Measurements from ENCODE around the gene TMEFF2. TPM values are rescaled to one million over a fixed set of nuclear protein-coding genes. Genes with fewer than 3 reads are reported as not detected.

Gene TMEFF2
- total and polyA plus RNA-seq, 4 donors, result 0.08 TPM; not detected in 3

DNA sequence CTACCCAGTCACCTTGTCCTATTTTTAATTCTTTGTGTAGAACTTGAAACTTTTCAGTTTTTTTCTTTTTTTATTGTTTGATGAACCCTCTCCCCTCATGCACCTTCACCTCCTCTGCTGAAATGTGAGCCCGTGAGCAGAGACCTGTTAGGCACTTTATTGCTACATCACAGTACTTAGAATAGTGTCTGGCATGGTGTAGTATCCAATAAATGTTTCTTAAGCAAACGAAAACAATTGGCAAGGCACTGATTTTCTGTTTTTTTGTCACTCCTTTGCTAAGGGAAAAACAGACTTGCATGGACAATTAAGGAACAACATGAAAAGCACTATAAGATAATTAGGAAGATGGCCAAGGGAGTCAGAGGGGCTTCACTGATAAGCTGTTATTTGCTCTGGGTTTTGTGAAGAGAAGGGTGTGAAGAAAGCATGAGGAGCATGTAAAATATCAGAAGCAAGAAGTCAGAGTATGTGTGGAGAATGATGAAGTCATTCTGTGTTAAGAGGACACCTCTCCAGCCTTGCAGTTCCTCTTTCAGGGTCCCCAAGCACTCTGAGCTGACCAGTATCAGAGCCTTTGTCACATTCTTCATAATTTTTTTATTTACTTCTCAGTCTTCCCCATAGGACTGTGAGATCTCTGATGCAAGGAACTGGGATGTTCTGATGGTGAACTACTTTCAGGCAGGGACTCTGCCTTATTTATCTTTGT is 248.1 kb downstream of the TMEFF2 start:
- H3K36me3 ChIP-seq (ENCODE audit: control insufficient read depth in 4 of 4, insufficient read depth in 3 of 4, low read depth in 1 of 4, low read length in 3 of 4), result no peaks in the 10 kb centered on the region
- H3K9ac ChIP-seq (ENCODE audit: low read depth in 1 of 2, low read length in 2 of 2), result no peak overlapping the region
- no peak overlapping the region for H3K4me3 ChIP-seq (ENCODE audit: low read depth in 1 of 3, low read length in 3 of 3)
- no peak for DNase-seq (ENCODE audit: low spot score)
- H3K27me3 ChIP-seq (ENCODE audit: control insufficient read depth in 4 of 4, insufficient read depth in 4 of 4, low read length in 3 of 4), result no peaks in the 10 kb centered on the region
- no peak overlapping the region for H3K27ac ChIP-seq (ENCODE audit: low read depth in 1 of 2, low read length in 2 of 2)
- H3K4me1 ChIP-seq (ENCODE audit: control insufficient read depth in 4 of 4, insufficient read depth in 4 of 4, low read length in 3 of 4), result no peaks in the 10 kb centered on the region
- no peak for TF ChIP-seq EGR1 (IDR thresholded peaks at IDR 0.05; ENCODE audit: low read depth in 2 of 2)
- TF ChIP-seq, protein P1, sequence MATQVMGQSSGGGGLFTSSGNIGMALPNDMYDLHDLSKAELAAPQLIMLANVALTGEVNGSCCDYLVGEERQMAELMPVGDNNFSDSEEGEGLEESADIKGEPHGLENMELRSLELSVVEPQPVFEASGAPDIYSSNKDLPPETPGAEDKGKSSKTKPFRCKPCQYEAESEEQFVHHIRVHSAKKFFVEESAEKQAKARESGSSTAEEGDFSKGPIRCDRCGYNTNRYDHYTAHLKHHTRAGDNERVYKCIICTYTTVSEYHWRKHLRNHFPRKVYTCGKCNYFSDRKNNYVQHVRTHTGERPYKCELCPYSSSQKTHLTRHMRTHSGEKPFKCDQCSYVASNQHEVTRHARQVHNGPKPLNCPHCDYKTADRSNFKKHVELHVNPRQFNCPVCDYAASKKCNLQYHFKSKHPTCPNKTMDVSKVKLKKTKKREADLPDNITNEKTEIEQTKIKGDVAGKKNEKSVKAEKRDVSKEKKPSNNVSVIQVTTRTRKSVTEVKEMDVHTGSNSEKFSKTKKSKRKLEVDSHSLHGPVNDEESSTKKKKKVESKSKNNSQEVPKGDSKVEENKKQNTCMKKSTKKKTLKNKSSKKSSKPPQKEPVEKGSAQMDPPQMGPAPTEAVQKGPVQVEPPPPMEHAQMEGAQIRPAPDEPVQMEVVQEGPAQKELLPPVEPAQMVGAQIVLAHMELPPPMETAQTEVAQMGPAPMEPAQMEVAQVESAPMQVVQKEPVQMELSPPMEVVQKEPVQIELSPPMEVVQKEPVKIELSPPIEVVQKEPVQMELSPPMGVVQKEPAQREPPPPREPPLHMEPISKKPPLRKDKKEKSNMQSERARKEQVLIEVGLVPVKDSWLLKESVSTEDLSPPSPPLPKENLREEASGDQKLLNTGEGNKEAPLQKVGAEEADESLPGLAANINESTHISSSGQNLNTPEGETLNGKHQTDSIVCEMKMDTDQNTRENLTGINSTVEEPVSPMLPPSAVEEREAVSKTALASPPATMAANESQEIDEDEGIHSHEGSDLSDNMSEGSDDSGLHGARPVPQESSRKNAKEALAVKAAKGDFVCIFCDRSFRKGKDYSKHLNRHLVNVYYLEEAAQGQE (IDR thresholded peaks at IDR 0.05), result no peak
- TF ChIP-seq, protein P2, sequence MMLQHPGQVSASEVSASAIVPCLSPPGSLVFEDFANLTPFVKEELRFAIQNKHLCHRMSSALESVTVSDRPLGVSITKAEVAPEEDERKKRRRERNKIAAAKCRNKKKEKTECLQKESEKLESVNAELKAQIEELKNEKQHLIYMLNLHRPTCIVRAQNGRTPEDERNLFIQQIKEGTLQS (IDR thresholded peaks at IDR 0.05), result no peak
- TF ChIP-seq JUND (IDR thresholded peaks at IDR 0.05), result no peak
- no peak for TF ChIP-seq NR2F2 (IDR thresholded peaks at IDR 0.05)
- TF ChIP-seq FOXA1 (IDR thresholded peaks at IDR 0.05), result no peak
- H3K9me3 ChIP-seq (ENCODE audit: control insufficient read depth in 4 of 4, low read length in 3 of 4), result no peaks in the 10 kb centered on the region
- WGBS, result 26% methylated on average over 2 of the region's 2 CpGs

DNA sequence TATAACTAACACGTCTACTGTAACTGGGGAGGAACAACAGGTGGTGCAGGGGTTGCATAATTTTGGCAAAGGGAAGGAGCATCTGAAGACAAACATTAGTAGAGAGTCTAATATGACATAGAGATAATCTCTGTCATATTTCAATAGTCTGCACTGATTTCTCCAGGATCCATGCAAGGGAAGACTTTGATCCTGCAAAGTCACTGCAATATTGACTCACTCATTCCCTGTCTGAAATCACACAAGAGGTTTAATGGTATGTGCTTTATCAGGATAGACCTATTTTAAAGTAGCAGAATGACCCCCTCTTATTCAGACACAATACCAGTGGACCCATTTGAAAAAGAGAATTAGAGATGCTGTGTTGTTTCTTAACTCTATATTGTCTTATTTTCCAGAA is 249.1 kb downstream of the TMEFF2 start:
- Histone ChIP-seq H3K4me3 (ENCODE audit: low read depth in 1 of 3, low read length in 3 of 3) (no peak overlapping the region), H3K36me3 (ENCODE audit: control insufficient read depth in 4 of 4, insufficient read depth in 3 of 4, low read depth in 1 of 4, low read length in 3 of 4) (no peaks in the 10 kb centered on the region), H3K27ac (ENCODE audit: low read depth in 1 of 2, low read length in 2 of 2) (no peak overlapping the region), H3K9ac (ENCODE audit: low read depth in 1 of 2, low read length in 2 of 2) (no peak overlapping the region), H3K9me3 (ENCODE audit: control insufficient read depth in 4 of 4, low read length in 3 of 4) (no peaks in the 10 kb centered on the region), H3K4me1 (ENCODE audit: control insufficient read depth in 4 of 4, insufficient read depth in 4 of 4, low read length in 3 of 4) (no peaks in the 10 kb centered on the region), H3K27me3 (ENCODE audit: control insufficient read depth in 4 of 4, insufficient read depth in 4 of 4, low read length in 3 of 4) (no peaks in the 10 kb centered on the region)
- no peak for TF ChIP-seq HNF4A (conservative IDR thresholded peaks at IDR 0.05)
- WGBS, result 79% methylated on average over 1 of the region's 1 CpG
- no peak for DNase-seq (ENCODE audit: low spot score)

DNA sequence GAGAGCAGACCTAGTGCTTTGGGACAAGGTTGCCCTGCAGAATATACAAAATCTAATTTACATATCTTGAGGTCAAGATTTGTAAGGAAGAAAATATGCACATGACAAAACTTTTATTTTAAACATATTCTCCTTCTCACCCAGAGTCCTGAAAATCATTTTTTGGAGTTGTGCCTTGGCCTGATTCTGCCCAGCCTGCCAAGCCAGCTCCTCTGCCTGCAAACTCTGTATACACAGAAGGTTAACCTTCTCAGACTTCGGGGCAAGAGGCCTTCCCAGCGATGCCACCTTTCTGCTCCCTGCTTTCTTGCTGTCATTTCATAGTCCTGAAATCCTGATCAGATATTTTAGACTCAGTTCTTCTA is 252.0 kb downstream of the TMEFF2 start:
- H3K27ac ChIP-seq (ENCODE audit: low read depth in 1 of 2, low read length in 2 of 2), result no peak overlapping the region
- TF ChIP-seq, protein P2 (IDR thresholded peaks at IDR 0.05), result no peak
- no peak for TF ChIP-seq FOXA2 (IDR thresholded peaks at IDR 0.05)
- TF ChIP-seq SP1 (IDR thresholded peaks at IDR 0.05), result no peak
- no peak for TF ChIP-seq RAD21 (IDR thresholded peaks at IDR 0.05)
- TF ChIP-seq HNF4G (IDR thresholded peaks at IDR 0.05), result no peak
- TF ChIP-seq FOXA1 (IDR thresholded peaks at IDR 0.05), result no peak
- H3K4me1 ChIP-seq (ENCODE audit: control insufficient read depth in 4 of 4, insufficient read depth in 4 of 4, low read length in 3 of 4), result no peaks in the 10 kb centered on the region
- no peak for DNase-seq (ENCODE audit: low spot score)
- H3K9me3 ChIP-seq (ENCODE audit: control insufficient read depth in 4 of 4, low read length in 3 of 4), result no peaks in the 10 kb centered on the region
- H3K4me3 ChIP-seq (ENCODE audit: low read depth in 1 of 3, low read length in 3 of 3), result no peak overlapping the region
- no peak overlapping the region for H3K9ac ChIP-seq (ENCODE audit: low read depth in 1 of 2, low read length in 2 of 2)
- 81% methylated on average over 2 of the region's 2 CpGs for WGBS
- H3K36me3 ChIP-seq (ENCODE audit: control insufficient read depth in 4 of 4, insufficient read depth in 3 of 4, low read depth in 1 of 4, low read length in 3 of 4), result no peaks in the 10 kb centered on the region
- H3K27me3 ChIP-seq (ENCODE audit: control insufficient read depth in 4 of 4, insufficient read depth in 4 of 4, low read length in 3 of 4), result no peaks in the 10 kb centered on the region
